ENCODE results near the gene CYP1A1.
A peak's percentile ranks its signal among the peaks of the same experiment; 100 is the strongest.

Gene CYP1A1

DNA sequence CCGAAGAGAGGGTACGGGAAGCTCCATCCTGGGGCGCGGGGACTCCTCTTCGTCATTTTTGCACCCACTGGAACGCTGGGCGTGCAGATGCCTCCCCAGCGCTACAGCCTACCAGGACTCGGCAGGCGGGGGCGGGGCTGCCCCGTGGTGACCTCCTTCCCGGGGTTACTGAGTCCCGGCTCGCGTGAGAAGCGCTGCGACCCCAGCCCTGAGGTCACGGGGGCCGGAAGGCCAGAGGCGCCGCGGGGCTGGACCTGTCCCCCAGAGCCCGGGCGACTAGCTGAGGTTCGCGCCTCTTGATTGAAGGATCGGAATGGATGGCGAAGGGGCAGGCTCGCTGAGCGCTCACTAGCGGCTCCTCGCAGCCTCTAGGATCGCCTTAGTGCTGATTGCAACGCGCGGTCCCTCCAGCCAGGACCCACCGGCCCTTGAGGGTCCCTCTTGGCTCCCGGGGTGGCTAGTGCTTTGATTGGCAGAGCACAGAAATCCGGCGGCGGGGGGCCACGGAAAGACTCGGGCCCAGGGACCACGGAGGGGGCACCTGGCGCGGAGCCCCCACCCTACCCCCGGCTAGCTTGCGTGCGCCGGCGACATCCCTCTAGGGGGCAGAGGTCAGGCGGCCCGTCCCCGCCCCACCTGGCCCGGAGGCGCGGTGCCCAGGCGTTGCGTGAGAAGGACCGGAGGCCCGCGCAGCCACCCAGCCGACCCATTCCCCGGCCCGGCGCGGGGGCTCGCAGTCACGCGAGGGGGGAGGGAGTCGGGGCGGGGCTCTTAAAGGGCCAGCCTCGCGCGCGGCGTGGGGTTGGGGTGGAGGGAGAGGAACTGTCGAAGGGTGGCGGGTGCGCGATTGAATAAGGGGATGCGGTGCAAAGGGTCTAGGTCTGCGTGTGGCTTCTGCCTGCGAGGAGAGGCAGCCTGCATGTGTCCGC is 781 bp upstream of the CYP1A1 start:
- Histone ChIP-seq H3K4me1 (ENCODE audit: control insufficient read depth in 1 of 2, insufficient read depth in 2 of 2, low read length in 2 of 2) (peaks cover 8 to 16% of the 10 kb centered on the region in 2 donors), H3K27me3 (ENCODE audit: control insufficient read depth in 1 of 2, insufficient read depth in 2 of 2, low read length in 2 of 2) (peaks cover 14 to 16% of the 10 kb centered on the region in 2 donors), H3K36me3 (ENCODE audit: control insufficient read depth in 1 of 2, insufficient read depth in 2 of 2, low read length in 2 of 2) (no peaks in the 10 kb centered on the region), H3K9ac (ENCODE audit: low read depth in 1 of 2, low read length in 2 of 2) (peak overlapping the region in 1 of 2 donors; percentile 25), H3K9me3 (ENCODE audit: control insufficient read depth in 1 of 2, low read length in 2 of 2) (no peaks in the 10 kb centered on the region), H3K27ac (ENCODE audit: low read depth, low read length) (no peak overlapping the region), H3K4me3 (ENCODE audit: low read depth in 1 of 2, low read length in 2 of 2) (peak overlapping the region; percentile 72)

DNA sequence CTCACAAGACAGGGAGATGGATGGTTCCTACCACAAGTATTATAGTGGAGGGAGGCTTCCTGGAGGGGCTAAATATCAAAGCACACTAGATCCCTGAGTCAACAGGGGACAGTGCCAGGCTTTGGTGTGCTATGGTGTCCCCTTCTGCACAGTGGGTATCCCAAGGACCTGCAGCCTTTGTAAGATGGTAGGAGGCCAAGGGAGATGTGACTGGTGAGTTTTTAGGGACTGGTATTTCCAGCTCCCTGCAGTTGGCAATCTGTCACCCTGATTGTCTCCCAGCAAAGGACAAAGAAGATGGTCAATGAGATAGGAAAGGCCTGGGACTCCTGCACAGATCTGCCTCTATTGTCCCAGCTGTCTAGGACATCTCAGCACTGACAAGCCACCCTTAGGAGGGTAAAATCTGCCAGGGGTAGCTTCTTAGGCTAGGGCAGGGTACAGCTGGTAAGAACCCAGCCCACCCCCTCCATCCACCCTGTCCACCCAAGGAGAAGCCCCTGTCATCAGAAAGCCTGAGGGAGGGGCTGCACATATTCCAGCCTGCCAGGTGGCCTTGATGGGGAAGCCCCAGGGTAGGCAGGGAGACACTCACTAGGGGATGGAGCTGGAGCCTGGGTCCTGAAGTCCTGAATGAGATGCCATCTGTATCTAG is 631 bp downstream of the CYP1A1 start:
- Histone ChIP-seq H3K9me3 (ENCODE audit: control insufficient read depth in 1 of 2, low read length in 2 of 2) (no peaks in the 10 kb centered on the region), H3K9ac (ENCODE audit: low read depth in 1 of 2, low read length in 2 of 2) (peak overlapping the region in 1 of 2 donors; percentile 3), H3K36me3 (ENCODE audit: control insufficient read depth in 1 of 2, insufficient read depth in 2 of 2, low read length in 2 of 2) (no peaks in the 10 kb centered on the region), H3K27ac (ENCODE audit: low read depth, low read length) (no peak overlapping the region), H3K4me1 (ENCODE audit: control insufficient read depth in 1 of 2, insufficient read depth in 2 of 2, low read length in 2 of 2) (peaks cover 7 to 16% of the 10 kb centered on the region in 2 donors), H3K4me3 (ENCODE audit: low read depth in 1 of 2, low read length in 2 of 2) (no peak overlapping the region), H3K27me3 (ENCODE audit: control insufficient read depth in 1 of 2, insufficient read depth in 2 of 2, low read length in 2 of 2) (peaks cover 14 to 19% of the 10 kb centered on the region in 2 donors)

DNA sequence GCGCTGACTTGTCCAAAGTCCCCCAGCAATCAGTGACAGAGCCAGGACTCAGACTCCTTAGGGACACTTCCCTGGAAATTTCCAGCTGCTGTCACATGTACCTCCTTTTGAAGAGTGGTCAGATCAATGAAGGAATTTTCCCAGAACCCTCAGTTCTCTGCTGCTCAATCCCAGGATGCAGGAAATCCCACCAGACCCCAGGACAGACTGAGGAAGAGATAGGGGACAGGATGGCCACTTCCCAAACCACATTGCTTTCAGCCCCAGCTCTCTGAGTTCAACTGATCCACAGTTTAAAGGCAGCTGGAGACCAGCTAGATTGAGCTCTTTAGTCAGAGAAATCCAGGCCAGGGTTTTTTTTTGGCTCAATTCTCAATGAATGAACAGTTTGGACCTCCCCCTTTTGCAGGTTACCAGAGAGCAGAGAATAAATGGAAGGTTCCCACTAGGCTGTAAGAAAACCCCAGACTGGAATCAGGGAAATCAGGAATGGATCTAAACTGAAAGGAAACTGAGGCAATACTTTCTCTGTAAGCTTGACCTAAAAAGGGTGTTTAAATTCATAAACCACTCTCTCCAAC is 1.5 kb downstream of the CYP1A1 start:
- Histone ChIP-seq H3K4me1 (ENCODE audit: control insufficient read depth in 1 of 2, insufficient read depth in 2 of 2, low read length in 2 of 2) (peaks cover 7 to 16% of the 10 kb centered on the region in 2 donors), H3K9ac (ENCODE audit: low read depth in 1 of 2, low read length in 2 of 2) (peak overlapping the region in 1 of 2 donors; percentile 3), H3K9me3 (ENCODE audit: control insufficient read depth in 1 of 2, low read length in 2 of 2) (no peaks in the 10 kb centered on the region), H3K4me3 (ENCODE audit: low read depth in 1 of 2, low read length in 2 of 2) (no peak overlapping the region), H3K36me3 (ENCODE audit: control insufficient read depth in 1 of 2, insufficient read depth in 2 of 2, low read length in 2 of 2) (no peaks in the 10 kb centered on the region), H3K27me3 (ENCODE audit: control insufficient read depth in 1 of 2, insufficient read depth in 2 of 2, low read length in 2 of 2) (peaks cover 14 to 19% of the 10 kb centered on the region in 2 donors), H3K27ac (ENCODE audit: low read depth, low read length) (no peak overlapping the region)

DNA sequence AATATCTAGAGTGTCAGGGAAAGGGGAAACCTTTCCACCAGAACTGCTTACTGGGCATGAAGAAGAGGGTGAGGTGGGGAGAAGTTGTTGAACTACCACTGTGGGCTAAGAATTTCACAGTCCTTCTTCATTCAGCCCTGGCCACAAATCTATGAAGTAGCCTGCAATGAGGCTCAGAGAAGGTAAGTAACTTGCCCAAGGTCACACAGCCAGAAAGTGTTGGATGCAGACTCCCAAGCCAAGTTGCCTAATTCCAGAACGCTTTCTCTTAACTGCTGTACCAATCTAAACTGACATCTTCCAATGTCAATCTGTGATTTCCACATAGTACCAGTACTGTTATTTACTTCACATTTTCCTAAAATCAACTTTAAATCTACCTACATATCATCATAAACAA is 2.1 kb downstream of the CYP1A1 start:
- Histone ChIP-seq H3K9me3 (ENCODE audit: control insufficient read depth in 1 of 2, low read length in 2 of 2) (no peaks in the 10 kb centered on the region), H3K27me3 (ENCODE audit: control insufficient read depth in 1 of 2, insufficient read depth in 2 of 2, low read length in 2 of 2) (peaks cover 14 to 19% of the 10 kb centered on the region in 2 donors), H3K36me3 (ENCODE audit: control insufficient read depth in 1 of 2, insufficient read depth in 2 of 2, low read length in 2 of 2) (no peaks in the 10 kb centered on the region), H3K9ac (ENCODE audit: low read depth in 1 of 2, low read length in 2 of 2) (no peak overlapping the region), H3K4me1 (ENCODE audit: control insufficient read depth in 1 of 2, insufficient read depth in 2 of 2, low read length in 2 of 2) (peaks cover 7 to 16% of the 10 kb centered on the region in 2 donors), H3K4me3 (ENCODE audit: low read depth in 1 of 2, low read length in 2 of 2) (no peak overlapping the region), H3K27ac (ENCODE audit: low read depth, low read length) (no peak overlapping the region)

DNA sequence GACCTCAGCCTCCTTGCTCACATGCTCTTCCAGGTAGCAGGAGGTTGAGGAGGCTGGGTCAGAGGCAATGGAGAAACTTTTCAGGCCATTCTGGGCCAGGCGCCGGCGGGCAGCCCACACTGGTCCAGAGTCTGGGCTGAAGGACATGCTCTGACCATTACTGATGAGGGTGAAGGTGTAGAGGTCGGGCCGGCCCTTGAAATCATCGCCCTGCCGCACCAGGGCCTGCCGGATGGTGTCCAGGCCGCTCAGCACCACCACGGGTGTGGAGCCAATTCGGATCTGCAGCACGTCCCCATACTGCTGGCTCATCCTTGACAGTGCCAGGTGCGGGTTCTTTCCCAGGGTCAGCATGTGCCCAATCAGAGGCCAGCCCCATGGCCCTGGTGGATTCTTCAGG is 2.7 kb downstream of the CYP1A1 start:
- peaks cover 10 to 15% of the 10 kb centered on the region in 2 donors for H3K27me3 ChIP-seq (ENCODE audit: control insufficient read depth in 1 of 2, insufficient read depth in 2 of 2, low read length in 2 of 2)
- no peak overlapping the region for H3K27ac ChIP-seq (ENCODE audit: low read depth, low read length)
- no peak overlapping the region for H3K9ac ChIP-seq (ENCODE audit: low read depth in 1 of 2, low read length in 2 of 2)
- no peaks in the 10 kb centered on the region for H3K36me3 ChIP-seq (ENCODE audit: control insufficient read depth in 1 of 2, insufficient read depth in 2 of 2, low read length in 2 of 2)
- H3K4me1 ChIP-seq (ENCODE audit: control insufficient read depth in 1 of 2, insufficient read depth in 2 of 2, low read length in 2 of 2) = peaks cover 7 to 16% of the 10 kb centered on the region in 2 donors
- no peaks in the 10 kb centered on the region for H3K9me3 ChIP-seq (ENCODE audit: control insufficient read depth in 1 of 2, low read length in 2 of 2)
- no peak overlapping the region for H3K4me3 ChIP-seq (ENCODE audit: low read depth in 1 of 2, low read length in 2 of 2)

DNA sequence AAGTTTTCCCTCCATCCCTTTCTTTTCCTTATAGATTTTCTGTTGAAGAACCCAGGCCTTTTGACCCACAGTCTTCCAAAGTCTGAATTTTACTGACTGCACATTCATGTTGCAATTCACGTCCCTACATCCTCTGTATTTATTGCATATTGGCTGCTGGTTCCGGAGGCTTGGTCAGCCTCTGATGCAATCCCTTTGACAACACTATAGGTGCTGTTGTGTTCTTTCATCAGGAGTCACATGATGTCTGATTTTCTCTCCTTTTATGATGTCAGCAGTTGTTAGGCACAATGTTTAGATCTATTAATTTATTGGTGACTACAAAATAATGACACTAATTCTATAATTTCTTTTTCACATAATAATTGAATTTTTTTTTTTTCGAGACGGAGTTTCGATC is 8.7 kb downstream of the CYP1A1 start:
- Histone ChIP-seq H3K9me3 (ENCODE audit: control insufficient read depth in 1 of 2, low read length in 2 of 2) (no peaks in the 10 kb centered on the region), H3K27me3 (ENCODE audit: control insufficient read depth in 1 of 2, insufficient read depth in 2 of 2, low read length in 2 of 2) (peaks cover 0 to 5% of the 10 kb centered on the region in 2 donors), H3K4me3 (ENCODE audit: low read depth in 1 of 2, low read length in 2 of 2) (no peak overlapping the region), H3K27ac (ENCODE audit: low read depth, low read length) (no peak overlapping the region), H3K36me3 (ENCODE audit: control insufficient read depth in 1 of 2, insufficient read depth in 2 of 2, low read length in 2 of 2) (no peaks in the 10 kb centered on the region), H3K9ac (ENCODE audit: low read depth in 1 of 2, low read length in 2 of 2) (no peak overlapping the region), H3K4me1 (ENCODE audit: control insufficient read depth in 1 of 2, insufficient read depth in 2 of 2, low read length in 2 of 2) (no peaks in the 10 kb centered on the region)

DNA sequence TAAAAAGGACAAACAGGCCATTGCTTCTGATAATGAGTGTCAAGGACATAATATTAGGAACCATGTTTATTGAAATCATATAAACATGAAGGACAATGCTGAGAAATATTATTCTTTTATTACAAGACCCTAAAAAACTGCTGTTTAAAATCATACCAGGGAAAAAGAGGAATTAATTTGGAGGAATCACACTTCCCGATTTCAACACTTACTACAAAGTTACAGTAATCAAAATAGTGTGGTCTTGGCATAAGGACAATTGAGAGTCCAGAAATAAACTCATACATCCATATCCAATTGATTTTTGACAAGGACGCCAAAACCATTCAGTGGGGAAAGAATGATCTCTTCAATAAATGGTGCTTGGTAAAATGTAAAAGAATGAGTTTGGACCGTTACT is 13.0 kb downstream of the CYP1A1 start:
- Histone ChIP-seq H3K9ac (ENCODE audit: low read depth in 1 of 2, low read length in 2 of 2) (no peak overlapping the region), H3K4me3 (ENCODE audit: low read depth in 1 of 2, low read length in 2 of 2) (no peak overlapping the region), H3K36me3 (ENCODE audit: control insufficient read depth in 1 of 2, insufficient read depth in 2 of 2, low read length in 2 of 2) (no peaks in the 10 kb centered on the region), H3K27me3 (ENCODE audit: control insufficient read depth in 1 of 2, insufficient read depth in 2 of 2, low read length in 2 of 2) (no peaks in the 10 kb centered on the region), H3K27ac (ENCODE audit: low read depth, low read length) (no peak overlapping the region), H3K4me1 (ENCODE audit: control insufficient read depth in 1 of 2, insufficient read depth in 2 of 2, low read length in 2 of 2) (no peaks in the 10 kb centered on the region), H3K9me3 (ENCODE audit: control insufficient read depth in 1 of 2, low read length in 2 of 2) (no peaks in the 10 kb centered on the region)

DNA sequence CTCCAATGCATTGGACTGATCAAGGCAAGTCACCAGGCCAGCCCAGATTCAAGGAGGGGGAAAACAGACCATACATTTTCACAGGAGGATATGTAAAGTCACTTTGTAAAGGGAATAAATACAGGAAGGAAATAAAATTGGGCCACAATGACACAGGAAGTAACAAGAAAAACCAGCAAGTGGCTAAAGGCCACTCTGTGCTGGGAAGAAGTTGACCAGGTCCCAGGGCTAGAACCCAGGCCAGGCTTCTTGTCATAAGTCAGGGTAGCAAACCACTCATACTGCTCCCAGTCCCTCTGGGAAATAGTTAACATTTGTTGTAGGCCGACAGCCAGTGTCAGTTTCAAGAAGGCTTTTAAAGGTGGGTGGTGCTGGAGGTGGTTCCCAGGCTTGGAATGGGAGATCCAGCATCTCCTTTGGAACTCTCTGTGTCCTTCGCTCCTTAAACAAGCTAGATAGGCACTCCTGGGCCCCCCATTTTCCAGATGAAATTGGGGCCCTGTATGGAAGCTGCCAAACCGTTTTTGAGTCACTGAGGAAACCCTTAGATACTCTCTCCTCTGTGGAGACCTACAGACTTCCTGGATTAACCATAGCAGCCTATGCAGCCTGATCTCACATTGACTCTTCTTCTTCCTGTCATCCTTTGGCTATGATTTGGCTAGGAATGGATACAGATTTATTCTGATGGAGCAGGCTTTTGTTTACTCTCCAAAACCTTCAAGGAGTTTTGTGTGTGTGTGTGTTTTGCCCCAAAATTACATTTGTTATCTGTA is 14.8 kb downstream of the CYP1A1 start:
- Histone ChIP-seq H3K4me1 (ENCODE audit: control insufficient read depth in 1 of 2, insufficient read depth in 2 of 2, low read length in 2 of 2) (no peaks in the 10 kb centered on the region), H3K27ac (ENCODE audit: low read depth, low read length) (no peak overlapping the region), H3K27me3 (ENCODE audit: control insufficient read depth in 1 of 2, insufficient read depth in 2 of 2, low read length in 2 of 2) (no peaks in the 10 kb centered on the region), H3K4me3 (ENCODE audit: low read depth in 1 of 2, low read length in 2 of 2) (no peak overlapping the region), H3K36me3 (ENCODE audit: control insufficient read depth in 1 of 2, insufficient read depth in 2 of 2, low read length in 2 of 2) (no peaks in the 10 kb centered on the region), H3K9me3 (ENCODE audit: control insufficient read depth in 1 of 2, low read length in 2 of 2) (no peaks in the 10 kb centered on the region), H3K9ac (ENCODE audit: low read depth in 1 of 2, low read length in 2 of 2) (no peak overlapping the region)

DNA sequence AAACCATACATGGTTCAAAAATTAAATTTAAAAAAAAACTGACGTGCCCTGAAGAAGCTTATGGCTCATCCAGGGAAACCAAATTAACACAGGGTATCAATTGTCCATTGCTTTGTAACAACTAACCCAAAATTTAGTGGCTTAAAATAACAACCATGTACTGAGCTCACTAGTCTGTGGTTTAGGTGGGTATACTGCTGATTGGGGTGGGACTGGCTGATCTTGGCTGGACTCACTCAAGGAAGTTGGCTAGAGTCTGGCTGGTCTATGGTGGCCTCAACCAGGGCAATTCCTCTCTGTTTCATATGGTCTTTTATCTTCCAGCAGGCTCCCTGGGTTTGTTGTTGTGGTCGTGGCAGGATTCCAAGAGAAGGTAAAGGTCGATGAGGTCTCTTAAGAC is 15.4 kb downstream of the CYP1A1 start:
- Histone ChIP-seq H3K9ac (ENCODE audit: low read depth in 1 of 2, low read length in 2 of 2) (no peak overlapping the region), H3K4me3 (ENCODE audit: low read depth in 1 of 2, low read length in 2 of 2) (no peak overlapping the region), H3K9me3 (ENCODE audit: control insufficient read depth in 1 of 2, low read length in 2 of 2) (no peaks in the 10 kb centered on the region), H3K4me1 (ENCODE audit: control insufficient read depth in 1 of 2, insufficient read depth in 2 of 2, low read length in 2 of 2) (no peaks in the 10 kb centered on the region), H3K36me3 (ENCODE audit: control insufficient read depth in 1 of 2, insufficient read depth in 2 of 2, low read length in 2 of 2) (no peaks in the 10 kb centered on the region), H3K27me3 (ENCODE audit: control insufficient read depth in 1 of 2, insufficient read depth in 2 of 2, low read length in 2 of 2) (no peaks in the 10 kb centered on the region), H3K27ac (ENCODE audit: low read depth, low read length) (no peak overlapping the region)
